GM12892 (cell line): ENCODE results near the gene PSMC5.

ENCODE experiments used
- DNase-seq: peaks from one replicate; pipeline ENCODE4 v3.0.0; 2011; ENCODE audit not compliant: insufficient read length
- FAIRE-seq: peaks from 2 replicates; lab custom pipeline; 2011; peaks lifted over from hg19 to GRCh38; lab: Jason Lieb, UNC
- POLR2A ChIP-seq: IDR thresholded peaks from 2 replicates; pipeline ENCODE4 v1.6.1; 2011; ENCODE audit warnings: low read depth, low read length, control low read depth
- POLR2AphosphoS5 ChIP-seq: IDR thresholded peaks from 2 replicates; pipeline ENCODE4 v1.6.1; 2011; ENCODE audit warnings: low read depth, low read length, control low read depth
- TAF1 ChIP-seq: IDR thresholded peaks from 2 replicates; pipeline ENCODE4 v1.6.1; 2011; ENCODE audit warnings: low read depth, mild to moderate bottlenecking, control low read depth, low read length, borderline replicate concordance

The PSMC5 gene

GRCh38 chr17:63833741-63834373 is 6.6 kb downstream of the PSMC5 start:
- FAIRE-seq (no peak), DNase-seq (no peak)
- TF ChIP-seq POLR2A (no peak; the same call in 1 of the 2 replicates), TAF1 (no peak), POLR2AphosphoS5 (no peak)

- DNase-seq, result peak; percentile 60
- no peak for TF ChIP-seq TAF1
- TF ChIP-seq POLR2A, result no peak
- TF ChIP-seq POLR2AphosphoS5, result peak; percentile 44
- peak; percentile 27 for FAIRE-seq
These were observed 7.4 kb downstream of the PSMC5 start for GRCh38 chr17:63834431-63835166.

GRCh38 chr17:63835167-63835720 is 8.0 kb downstream of the PSMC5 start:
- FAIRE-seq (no peak), DNase-seq (no peak)
- TF ChIP-seq POLR2AphosphoS5 (0 out of 2 replicates have a peak, but pooled peaks have one; percentile 6), TAF1 (no peak), POLR2A (0 out of 2 replicates have a peak, but pooled peaks have one; percentile 22)

GRCh38 chr17:63836811-63837210 is 9.6 kb downstream of the PSMC5 start:
- TF ChIP-seq TAF1 (no peak), POLR2AphosphoS5 (no peak), POLR2A (no peak)
- DNase-seq (no peak), FAIRE-seq (no peak)

GRCh38 chr17:63837480-63837879 is 10.2 kb downstream of the PSMC5 start:
- no peak for DNase-seq
- no peak for FAIRE-seq
- TF ChIP-seq POLR2AphosphoS5, result no peak
- TF ChIP-seq TAF1, result no peak
- TF ChIP-seq POLR2A, result no peak

GRCh38 chr17:63837962-63838600 is 10.8 kb downstream of the PSMC5 start:
- TF ChIP-seq POLR2A (no peak), TAF1 (no peak), POLR2AphosphoS5 (no peak)
- DNase-seq (no peak), FAIRE-seq (no peak)

GRCh38 chr17:63838631-63839171 is 11.5 kb downstream of the PSMC5 start:
- DNase-seq, result no peak
- TF ChIP-seq POLR2AphosphoS5 (no peak), POLR2A (no peak), TAF1 (no peak)
- FAIRE-seq, result no peak

- no peak for TF ChIP-seq POLR2AphosphoS5
- no peak for TF ChIP-seq POLR2A
- FAIRE-seq (no peak), DNase-seq (no peak)
These were observed 13.5 kb downstream of the PSMC5 start for GRCh38 chr17:63840591-63841349.

GRCh38 chr17:63841350-63842172 is 14.3 kb downstream of the PSMC5 start:
- no peak for DNase-seq
- TF ChIP-seq TAF1 (no peak), POLR2AphosphoS5 (no peak), POLR2A (no peak; the same call in 1 of the 2 replicates)
- peak; percentile 83 for FAIRE-seq

GRCh38 chr17:63842173-63842539 is 14.9 kb downstream of the PSMC5 start:
- TF ChIP-seq TAF1, result no peak
- no peak for TF ChIP-seq POLR2A
- no peak for FAIRE-seq
- DNase-seq, result no peak
